K562 (cell line): ENCODE measurements around the gene ZNF574. TPM values are rescaled to one million over a fixed set of nuclear protein-coding genes. Genes with fewer than 3 reads are reported as not detected.

ENCODE experiments used
- ATAC-seq: fragments of 200-7000 bp; cut with Tn5 transposase; 3 replicates; pipeline ENCODE4 v1.9.1; 2020; ENCODE audit warnings: moderate library complexity
- BruUV-seq: library from RNA; stranded (reverse); fragments of 400-500 nt; replicated peaks from 2 replicates; lab custom pipeline; 2021; lab: Mats Ljungman, UMichigan
- CTCF ChIA-PET: fragments of 300-600 bp; formaldehyde crosslinking; extraction: SDS; loops from one replicate; lab custom pipeline; 2021; ENCODE audit warnings: low intra/inter-chr PET ratio; lab: Yijun Ruan, JAX
- POLR2A ChIA-PET: fragments of 300-600, 350-650 bp; sonication (Branson Sonifier 250); formaldehyde crosslinking; extraction: SDS; loops from one replicate; lab custom pipeline; 2021; ENCODE audit warnings: antibody characterized with exemption, inconsistent platforms; lab: Yijun Ruan, JAX
- DNase-seq, 4 experiments: peaks; one replicate each; pipeline versions ENCODE4 v3.0.0 to v3.0.0-alpha.2; 2011 to 2018; ENCODE audit warnings: low spot score in 3 of 4, mixed read lengths in 3 of 4; ENCODE audit errors: extremely low read depth in 1 of 4
- FAIRE-seq: peaks from 2 replicates; lab custom pipeline; 2011; peaks lifted over from hg19 to GRCh38; lab: Jason Lieb, UNC
- H2AFZ ChIP-seq: 2 replicates; pipeline ENCODE4 v1.6.0; 2011; ENCODE audit warnings: low read depth, low read length, control low read depth, inconsistent platforms
- H3K27ac ChIP-seq: fragments of 200-600 bp; 3 replicates; pipeline ENCODE4 v1.8.0; 2011; ENCODE audit warnings: low read depth, mild to moderate bottlenecking, control low read depth, inconsistent platforms, low read length, moderate library complexity, mixed read lengths; ENCODE audit errors: extremely low read depth
- H3K27me3 ChIP-seq, 2 experiments: fragments of 300-600 bp in 1 of 2; 2 replicates in 1 of 2; 3 replicates in 1 of 2; pipeline versions ENCODE4 v1.6.0 to v1.8.0; 2011; ENCODE audit warnings: inconsistent platforms in 2 of 2, low read length in 2 of 2, mild to moderate bottlenecking in 1 of 2, mixed read lengths in 1 of 2, moderate library complexity in 1 of 2; ENCODE audit not compliant: control insufficient read depth in 2 of 2, insufficient read depth in 2 of 2
- H3K36me3 ChIP-seq: fragments of 300-600 bp; 3 replicates; pipeline ENCODE4 v1.8.0; 2011; ENCODE audit warnings: mild to moderate bottlenecking, low read length, inconsistent platforms; ENCODE audit not compliant: control insufficient read depth, insufficient read depth
- H3K4me1 ChIP-seq, 2 experiments: fragments of 200-600 bp in 1 of 2; replicated peaks in 1 of 2; 2 replicates in 1 of 2; 3 replicates in 1 of 2; pipeline versions ENCODE4 v1.5.1 to v1.8.0; 2011; ENCODE audit warnings: inconsistent platforms in 2 of 2, low read length in 2 of 2, mild to moderate bottlenecking in 1 of 2, mixed read lengths in 1 of 2, moderate library complexity in 1 of 2; ENCODE audit not compliant: control insufficient read depth in 2 of 2, insufficient read depth in 2 of 2
- H3K4me2 ChIP-seq: 2 replicates; pipeline ENCODE4 v1.6.1; 2011; ENCODE audit warnings: low read length, control low read depth, inconsistent platforms, mixed read lengths; ENCODE audit not compliant: insufficient read depth
- H3K4me3 ChIP-seq: fragments of 200-600 bp; sonication (generic), shearing (Covaris generic); 2 replicates; pipeline ENCODE4 v1.5.1; 2016; ENCODE audit warnings: control low read depth, inconsistent platforms
- H3K79me2 ChIP-seq: fragments of 200-600 bp; 3 replicates; pipeline ENCODE4 v1.8.0; 2011; ENCODE audit warnings: low read length, inconsistent platforms; ENCODE audit not compliant: control insufficient read depth, insufficient read depth
- H3K9ac ChIP-seq, 2 experiments: 2 replicates each; pipeline versions ENCODE4 v1.6.0 to v1.6.1; 2011; ENCODE audit warnings: low read depth in 2 of 2, low read length in 2 of 2, control low read depth in 1 of 2, inconsistent platforms in 1 of 2, mild to moderate bottlenecking in 1 of 2, mixed read lengths in 1 of 2; ENCODE audit not compliant: insufficient read depth in 1 of 2
- H3K9me1 ChIP-seq: one replicate; pipeline ENCODE4 v1.6.0; 2011; ENCODE audit warnings: inconsistent platforms, mild to moderate bottlenecking, low read length, moderate library complexity; ENCODE audit not compliant: control insufficient read depth, insufficient read depth
- H3K9me3 ChIP-seq: replicated peaks from 2 replicates; pipeline ENCODE4 v1.5.1; 2011; ENCODE audit warnings: low read depth, low read length, inconsistent platforms; ENCODE audit not compliant: control insufficient read depth, insufficient read depth
- H4K20me1 ChIP-seq: replicated peaks from 2 replicates; pipeline ENCODE4 v1.6.1; 2011; ENCODE audit warnings: low read length, inconsistent platforms, mixed read lengths; ENCODE audit not compliant: control insufficient read depth, insufficient read depth
- ATF2 ChIP-seq: sonication (generic); formaldehyde crosslinking; IDR thresholded peaks from 2 replicates; pipeline ENCODE4 v1.8.1; 2022; ENCODE audit warnings: missing genetic modification reagents
- FOXP1 ChIP-seq: sonication (generic); formaldehyde crosslinking; IDR thresholded peaks from 2 replicates; pipeline ENCODE4 v1.8.0; 2022; ENCODE audit warnings: mild to moderate bottlenecking, missing genetic modification reagents
- NCOA6 ChIP-seq: fragments of 450-650 bp; IDR thresholded peaks from 2 replicates; pipeline ENCODE4 v1.6.1; 2017; ENCODE audit warnings: mild to moderate bottlenecking
- RBFOX2 ChIP-seq: fragments of 200-400 bp; formaldehyde crosslinking; IDR thresholded peaks from 2 replicates; pipeline ENCODE4 v1.6.1; 2017; ENCODE audit warnings: low read depth, mild to moderate bottlenecking, low read length, moderate library complexity
- TCF7L2 ChIP-seq: fragments of 150-350 bp; IDR thresholded peaks from 2 replicates; pipeline ENCODE4 v1.6.1; 2016; ENCODE audit warnings: low read depth, mild to moderate bottlenecking, low read length, moderate library complexity
- U2AF1 ChIP-seq: fragments of 200-400 bp; formaldehyde crosslinking; optimal IDR thresholded peaks from 2 replicates; pipeline ENCODE3; 2017; ENCODE audit warnings: mild to moderate bottlenecking, low read depth, low read length, moderate library complexity
- ZKSCAN3 ChIP-seq: fragments of 250-450 bp; sonication (Bioruptor Pico); IDR thresholded peaks from 2 replicates; pipeline ENCODE4 v1.4.0; 2020
- ZNF444 ChIP-seq: fragments of 250-450 bp; sonication (Bioruptor Pico); IDR thresholded peaks from 2 replicates; pipeline ENCODE4 v1.4.0; 2020; ENCODE audit warnings: mild to moderate bottlenecking, moderate library complexity
- ZNF512 ChIP-seq: IDR thresholded peaks from 2 replicates; pipeline ENCODE4 v1.6.1; 2016; ENCODE audit warnings: missing genetic modification characterization, missing compliant biosample characterization
- ZNF551 ChIP-seq: fragments of 250-450 bp; sonication (Bioruptor Pico); IDR thresholded peaks from 2 replicates; pipeline ENCODE4 v1.5.0; 2021; ENCODE audit warnings: mild to moderate bottlenecking, moderate library complexity
- WGBS: fragments of 100-300 bp; shearing (Covaris generic); methylation state at CpG from one replicate; pipeline ENCODE4 v1.1.6; 2016; ENCODE audit warnings: low coverage, mixed read lengths; ENCODE audit not compliant: insufficient coverage; ENCODE audit errors: missing lambda C conversion rate; 5-methylcytosine and 5-hydroxymethylcytosine counted together
- in situ Hi-C: fragments of 300-500 bp; cut with MboI; formaldehyde crosslinking; loops from 4 replicates; pipeline ENCODE4 v1.15.0; 2018; ENCODE audit warnings: inconsistent platforms, mixed read lengths
- intact Hi-C: fragments of 100-400 bp; cut with micrococcal nuclease; formaldehyde crosslinking; loops from 2 replicates; pipeline ENCODE4 v1.14.2; 2022
- polyA plus RNA-seq, 8 experiments: library from polyadenylated mRNA; depleted of rRNA in 4 of 8; stranded (reverse) in 5 of 8; unstranded in 3 of 8; fragments of >200 nt; fragmentation: Nextera tagmentation in 2 of 8; fragmentation: Illumina TruSeq in 1 of 8; extraction: Ambion mirVana in 2 of 8; extraction: Trizol in 1 of 8; gene quantifications; 2 replicates each; pipeline versions ENCODE4 v1.2.1 to v1.2.3, GENCODE V29; 2011 to 2014; ENCODE audit warnings: inconsistent platforms in 1 of 8, missing spikeins in 1 of 8
- total RNA-seq, 7 experiments: library from RNA; depleted of rRNA in 6 of 7; stranded (reverse); fragments of >200 nt in 6 of 7; fragmentation: Illumina TruSeq in 2 of 7; extraction: Trizol in 2 of 7; gene quantifications; 2 replicates each; pipeline versions ENCODE4 v1.2.1 to v1.2.3, GENCODE V29; 2011 to 2021; ENCODE audit warnings: low replicate concordance in 1 of 7

ZNF574 gene
- total and polyA plus RNA-seq, 9 of the 15 experiments (the other 6 are each of a cell fraction or from before 2014, with no cell fraction given): 0.24 to 20.7 (median 8.4) TPM

- Histone ChIP-seq H3K4me3 (no peak overlapping the region), H2AFZ (no peak overlapping the region), H3K36me3 (no peaks in the 10 kb centered on the region), H3K27ac (no peak overlapping the region), H3K27me3 (peaks cover 14 to 40% of the 10 kb centered on the region in 2 experiments), H3K9me1 (no peaks in the 10 kb centered on the region), H3K9ac (no peak overlapping the region), H4K20me1 (no peaks in the 10 kb centered on the region), H3K79me2 (no peaks in the 10 kb centered on the region), H3K9me3 (no peaks in the 10 kb centered on the region), H3K4me1 (peaks cover 3 to 6% of the 10 kb centered on the region in 2 experiments; a peak in 4 of 5 replicates), H3K4me2 (no peak overlapping the region)
- intact Hi-C loops: no loop called here
- TF ChIP-seq ZNF512 (no peak), ZNF551 (CRISPR knock-in tag) (no peak), FOXP1 (CRISPR knock-in tag) (no peak), U2AF1 (no peak), ATF2 (CRISPR knock-in tag) (no peak), ZKSCAN3 (CRISPR knock-in tag) (no peak), TCF7L2 (no peak), NCOA6 (no peak), RBFOX2 (no peak), ZNF444 (no peak)
- WGBS: 3% methylated on average over 13 of the region's 13 CpGs
- no TSS peak for BruUV-seq
- no peak for ATAC-seq
- in situ Hi-C loops: no loop called here
- no peak for DNase-seq
- ChIA-PET POLR2A (no interaction called here), CTCF (no interaction called here)
- FAIRE-seq: no peak
Measured at GRCh38 chr19:42059196-42059595, 16.8 kb upstream of the ZNF574 start.
